Measurements from ENCODE around the gene DNAAF2.
"Not testable (repeated sequence)": the region's sequence is repeated elsewhere in the genome, so short reads cannot be mapped to it uniquely, and the experiment has no call there.

Gene DNAAF2

DNA sequence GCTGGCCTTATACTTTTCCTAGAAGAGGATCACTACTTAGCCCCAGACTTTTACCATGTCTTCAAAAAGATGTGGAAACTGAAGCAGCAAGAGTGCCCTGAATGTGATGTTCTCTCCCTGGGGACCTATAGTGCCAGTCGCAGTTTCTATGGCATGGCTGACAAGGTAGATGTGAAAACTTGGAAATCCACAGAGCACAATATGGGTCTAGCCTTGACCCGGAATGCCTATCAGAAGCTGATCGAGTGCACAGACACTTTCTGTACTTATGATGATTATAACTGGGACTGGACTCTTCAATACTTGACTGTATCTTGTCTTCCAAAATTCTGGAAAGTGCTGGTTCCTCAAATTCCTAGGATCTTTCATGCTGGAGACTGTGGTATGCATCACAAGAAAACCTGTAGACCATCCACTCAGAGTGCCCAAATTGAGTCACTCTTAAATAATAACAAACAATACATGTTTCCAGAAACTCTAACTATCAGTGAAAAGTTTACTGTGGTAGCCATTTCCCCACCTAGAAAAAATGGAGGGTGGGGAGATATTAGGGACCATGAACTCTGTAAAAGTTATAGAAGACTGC, 12.9 kb downstream of the DNAAF2 start:
- no peak for DNase-seq (ENCODE audit: low spot score)

DNA sequence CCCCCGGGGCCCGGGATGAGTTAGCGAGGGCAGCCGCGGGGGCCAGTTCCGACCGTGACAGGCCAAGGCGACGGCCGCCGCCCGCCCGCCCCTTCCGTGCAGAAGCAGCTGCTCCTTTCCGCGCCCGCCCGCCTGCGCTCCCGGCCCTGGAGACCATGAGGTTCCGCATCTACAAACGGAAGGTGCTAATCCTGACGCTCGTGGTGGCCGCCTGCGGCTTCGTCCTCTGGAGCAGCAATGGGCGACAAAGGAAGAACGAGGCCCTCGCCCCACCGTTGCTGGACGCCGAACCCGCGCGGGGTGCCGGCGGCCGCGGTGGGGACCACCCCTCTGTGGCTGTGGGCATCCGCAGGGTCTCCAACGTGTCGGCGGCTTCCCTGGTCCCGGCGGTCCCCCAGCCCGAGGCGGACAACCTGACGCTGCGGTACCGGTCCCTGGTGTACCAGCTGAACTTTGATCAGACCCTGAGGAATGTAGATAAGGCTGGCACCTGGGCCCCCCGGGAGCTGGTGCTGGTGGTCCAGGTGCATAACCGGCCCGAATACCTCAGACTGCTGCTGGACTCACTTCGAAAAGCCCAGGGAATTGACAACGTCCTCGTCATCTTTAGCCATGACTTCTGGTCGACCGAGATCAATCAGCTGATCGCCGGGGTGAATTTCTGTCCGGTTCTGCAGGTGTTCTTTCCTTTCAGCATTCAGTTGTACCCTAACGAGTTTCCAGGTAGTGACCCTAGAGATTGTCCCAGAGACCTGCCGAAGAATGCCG, 13.7 kb downstream of the DNAAF2 start:
- peak; percentile 39 for DNase-seq (ENCODE audit: low spot score)

DNA sequence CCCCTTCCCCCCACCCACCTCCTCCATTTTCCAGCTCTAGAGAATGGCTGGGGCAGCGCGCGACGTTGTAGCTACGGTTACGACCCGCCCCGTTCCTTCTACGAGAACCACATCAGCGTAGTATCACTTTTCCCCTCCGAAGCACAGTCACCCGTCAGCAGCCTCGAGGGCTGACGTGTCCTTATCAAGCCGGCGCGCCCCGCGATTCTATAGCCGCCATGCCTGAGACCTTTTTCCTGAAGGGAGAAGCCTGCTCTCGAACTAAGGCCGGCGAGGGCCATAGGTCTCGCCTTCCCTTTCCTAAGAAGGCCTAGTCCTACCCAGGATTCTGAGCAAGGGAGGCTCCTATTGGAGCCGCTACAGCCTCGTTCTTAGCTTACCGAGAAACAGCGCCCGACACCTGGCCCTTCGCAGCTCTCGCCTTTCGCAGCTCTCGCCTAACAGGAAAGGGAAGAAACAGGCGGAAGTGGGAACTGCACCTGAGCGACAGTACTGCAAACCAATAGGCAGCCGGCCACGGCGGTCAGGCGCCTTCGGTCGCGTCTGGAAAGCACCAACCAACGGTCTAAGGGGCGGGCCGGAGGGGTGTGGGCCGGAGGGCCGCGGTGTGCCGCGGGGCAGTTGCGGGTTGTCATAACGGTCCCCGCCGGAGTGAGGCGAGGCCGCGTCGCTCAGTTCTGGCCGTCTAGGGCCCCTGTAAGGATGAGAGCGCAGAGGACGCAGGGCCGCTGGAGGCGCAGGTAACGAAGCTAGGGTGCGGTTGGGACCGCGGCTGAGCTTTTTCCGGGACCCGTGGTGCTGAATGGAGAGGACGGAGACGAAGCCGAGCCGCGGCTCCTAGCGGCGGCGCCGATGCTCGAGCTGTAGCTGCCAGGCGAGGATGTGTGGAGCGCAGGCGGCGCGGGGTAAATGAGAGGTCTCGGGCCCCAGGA, 14.6 kb downstream of the DNAAF2 start, which contains the start of the genes MGAT2 and RPL36AL:
Gene MGAT2 (plus strand): TSS at position 618 of the 932 bp plus-strand sequence. CDS start 470 bp downstream, outside the sequence.
Gene RPL36AL (minus strand): TSS at position 445 of the 932 bp plus-strand sequence. CDS start 1,522 bp downstream, outside the sequence.
- DNase-seq (ENCODE audit: low spot score) = peak; percentile 98

DNA sequence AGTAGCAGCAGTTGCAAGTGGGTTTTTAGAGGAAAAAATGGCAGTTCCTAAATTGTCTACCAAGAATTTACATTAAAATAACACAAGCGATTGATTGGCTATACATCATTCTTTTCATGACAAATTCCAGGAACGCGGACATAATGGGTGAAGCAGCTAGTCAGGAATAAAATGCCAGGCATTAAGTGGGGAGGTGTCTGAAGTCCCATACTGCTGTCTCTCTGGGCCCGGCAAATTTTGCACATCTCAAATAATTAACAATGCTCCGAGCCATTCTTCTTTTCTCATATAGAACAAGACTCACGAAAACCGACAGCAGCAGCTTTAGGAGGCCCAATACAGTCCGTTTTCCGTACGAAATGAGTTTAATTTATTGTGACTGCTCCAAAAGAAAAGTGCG, 15.3 kb downstream of the DNAAF2 start:
- no peak for DNase-seq (ENCODE audit: low spot score)

DNA sequence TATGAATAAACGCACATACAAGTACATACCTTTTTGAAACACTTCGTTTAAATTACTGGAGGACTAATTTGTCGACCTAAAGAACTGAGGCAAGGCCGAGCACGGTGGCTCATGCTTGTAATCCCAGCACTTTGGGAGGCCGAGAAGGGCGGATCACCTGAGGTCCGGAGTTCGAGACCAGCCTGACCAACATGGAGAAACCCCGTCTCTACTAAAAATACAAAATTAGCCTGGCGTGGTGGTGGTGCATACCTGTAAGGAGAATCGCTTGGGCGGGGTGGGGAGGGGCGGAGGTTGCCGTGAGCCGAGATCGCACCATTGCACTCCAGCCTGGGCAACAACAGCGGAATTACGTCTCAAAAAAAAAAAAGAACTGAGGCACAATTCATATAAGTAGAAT, 15.8 kb downstream of the DNAAF2 start:
- not testable (repeated sequence) for DNase-seq (ENCODE audit: low spot score)

DNA sequence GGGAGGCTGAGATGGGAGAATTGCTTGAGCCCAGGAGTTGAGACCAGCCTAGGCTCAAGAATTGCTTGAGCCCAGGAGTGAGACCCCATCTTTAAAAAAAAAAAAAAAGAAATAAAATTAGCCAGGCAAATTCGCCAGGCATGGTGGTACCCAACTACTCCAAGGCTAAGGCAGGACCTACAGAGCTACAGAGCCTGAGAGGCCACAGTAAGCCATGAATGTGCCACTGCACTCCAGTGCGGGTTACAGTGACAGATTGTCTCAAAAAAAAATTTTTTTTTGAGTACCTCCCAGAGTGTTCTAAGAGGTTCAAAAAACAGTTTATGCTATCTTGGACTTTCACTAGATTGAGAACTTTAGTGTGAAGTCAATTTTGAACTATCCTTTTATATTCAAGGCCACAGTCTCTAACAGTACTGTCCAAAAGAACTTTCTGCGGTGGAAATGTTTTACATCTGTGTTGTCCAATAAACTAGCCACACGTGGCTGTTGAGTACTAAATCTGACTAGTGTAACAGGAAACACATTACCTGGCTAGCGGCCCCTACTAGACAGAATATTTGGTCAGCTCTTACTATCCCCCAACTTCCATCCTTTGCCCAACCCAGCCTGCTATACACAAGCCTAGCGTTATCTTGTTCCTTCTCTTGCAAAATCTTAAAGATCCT, 17.1 kb downstream of the DNAAF2 start:
- no peak for DNase-seq (ENCODE audit: low spot score)

DNA sequence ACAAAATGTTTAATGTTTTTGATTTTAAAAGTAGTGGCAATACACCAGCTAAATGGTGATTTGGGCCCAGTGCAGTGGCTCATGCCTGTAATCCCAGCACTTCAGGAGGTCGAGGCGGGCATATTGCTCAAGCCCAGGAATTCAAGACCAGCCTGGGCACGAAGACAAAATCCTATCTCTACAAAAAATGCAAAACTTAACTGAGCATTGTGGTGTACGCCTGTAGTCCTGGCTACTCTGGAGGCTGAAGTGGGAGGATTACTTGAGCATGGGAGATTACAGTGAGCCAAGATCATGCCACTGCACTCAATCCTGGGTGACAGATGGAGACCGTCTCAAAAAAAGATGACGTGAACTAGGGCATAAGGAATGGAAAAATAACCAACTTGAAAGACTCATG, 19.3 kb downstream of the DNAAF2 start:
- DNase-seq (ENCODE audit: low spot score) = no peak

DNA sequence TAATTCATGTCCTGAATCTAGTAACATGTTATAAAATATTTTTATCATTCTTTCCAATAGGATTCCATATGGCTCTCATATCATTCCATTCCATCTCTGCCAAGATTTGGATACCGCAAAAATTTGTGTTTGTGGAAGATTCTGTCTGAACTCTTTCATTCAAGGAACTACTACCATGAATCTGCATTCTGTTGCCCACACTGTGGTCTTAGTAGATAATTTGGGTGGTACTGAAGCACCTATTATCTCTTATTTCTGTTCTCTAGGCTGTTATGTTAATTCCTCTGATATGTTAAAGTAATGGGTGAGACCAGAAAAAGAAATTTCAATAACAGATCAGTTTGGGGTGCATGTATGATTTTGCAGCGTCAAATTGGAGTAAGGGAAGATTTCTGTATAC, 20.8 kb downstream of the DNAAF2 start:
- DNase-seq (ENCODE audit: low spot score) = no peak

DNA sequence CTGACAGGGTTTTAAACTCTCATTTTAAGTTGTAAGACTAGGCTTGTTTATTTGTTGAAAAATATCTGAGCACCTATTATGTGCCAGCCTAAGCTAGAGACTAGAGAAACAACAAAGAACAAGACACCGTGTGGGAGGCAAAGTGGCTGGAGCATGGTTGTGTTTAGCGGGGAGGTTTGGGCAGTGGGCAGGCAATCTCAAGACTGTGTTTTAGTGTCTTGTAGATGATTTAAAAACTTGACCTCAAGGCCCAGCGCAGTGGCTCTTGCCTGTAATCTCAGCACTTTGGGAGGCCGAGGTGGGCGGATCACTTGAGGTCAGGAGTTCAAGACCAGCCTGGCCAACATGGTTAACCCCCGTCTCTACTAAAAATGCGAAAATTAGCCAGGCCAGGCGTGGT, 22.4 kb downstream of the DNAAF2 start:
- DNase-seq (ENCODE audit: low spot score) = no peak

DNA sequence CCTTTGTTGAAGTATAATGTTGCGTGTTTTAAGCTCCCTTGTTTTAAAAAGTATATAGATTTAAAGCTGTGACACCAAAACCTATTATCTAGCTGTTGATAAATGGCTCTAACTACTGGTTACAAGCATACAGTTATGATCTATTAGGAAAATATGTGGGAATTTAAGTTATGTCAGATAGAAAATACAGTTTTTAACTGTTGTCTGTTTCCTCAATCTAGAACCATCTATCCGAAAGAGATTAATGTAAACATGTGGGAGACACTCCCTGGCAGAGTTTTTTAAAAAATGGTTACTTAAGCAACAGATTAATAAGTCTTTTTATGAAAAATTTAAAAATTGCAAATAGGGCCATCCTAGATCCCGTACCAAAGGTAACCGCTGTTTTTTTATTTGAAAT, 22.8 kb downstream of the DNAAF2 start:
- no peak for DNase-seq (ENCODE audit: low spot score)

DNA sequence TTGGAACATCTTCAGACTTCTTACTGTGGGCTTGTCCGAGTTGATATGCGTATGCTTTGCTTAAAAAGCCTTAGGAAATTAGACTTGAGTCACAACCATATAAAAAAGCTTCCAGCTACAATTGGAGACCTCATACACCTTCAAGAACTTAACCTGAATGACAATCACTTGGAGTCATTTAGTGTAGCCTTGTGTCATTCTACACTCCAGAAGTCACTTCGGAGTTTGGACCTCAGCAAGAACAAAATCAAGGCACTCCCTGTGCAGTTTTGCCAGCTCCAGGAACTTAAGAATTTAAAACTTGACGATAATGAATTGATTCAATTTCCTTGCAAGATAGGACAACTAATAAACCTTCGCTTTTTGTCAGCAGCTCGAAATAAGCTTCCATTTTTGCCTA, 27.5 kb downstream of the DNAAF2 start:
- no peak for DNase-seq (ENCODE audit: low spot score)

DNA sequence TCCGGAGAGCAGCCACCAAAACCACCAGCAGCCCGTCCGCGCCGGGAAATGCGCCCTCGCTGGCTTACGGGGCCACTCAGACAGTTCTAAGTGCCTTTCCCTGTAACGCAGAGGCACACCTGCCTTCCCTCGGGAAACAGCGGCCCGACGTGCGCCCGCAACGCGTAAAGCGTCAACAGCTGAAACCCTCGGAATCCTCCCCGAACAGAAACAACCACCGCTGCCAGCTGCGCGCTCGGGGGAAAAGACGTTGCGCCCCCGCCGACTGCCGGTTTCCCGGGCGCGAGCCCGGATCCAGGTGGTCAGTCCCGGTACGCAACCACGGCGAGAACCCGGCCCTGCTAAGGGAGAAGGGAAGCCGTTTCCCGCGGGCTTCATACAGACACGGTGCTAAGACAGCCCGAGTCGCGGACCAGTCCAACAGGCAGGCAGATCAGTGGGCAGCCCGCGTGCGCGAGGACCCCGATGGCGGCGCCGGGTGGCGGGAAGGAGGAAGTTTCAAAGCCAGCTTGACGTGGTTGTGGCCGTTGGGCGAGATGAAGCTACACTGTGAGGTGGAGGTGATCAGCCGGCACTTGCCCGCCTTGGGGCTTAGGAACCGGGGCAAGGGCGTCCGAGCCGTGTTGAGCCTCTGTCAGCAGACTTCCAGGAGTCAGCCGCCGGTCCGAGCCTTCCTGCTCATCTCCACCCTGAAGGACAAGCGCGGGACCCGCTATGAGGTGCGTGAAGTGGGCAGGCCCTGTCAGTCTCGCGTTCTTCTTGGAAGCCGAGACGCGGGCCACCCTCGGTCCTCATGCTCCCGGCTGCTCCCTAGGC, 36.4 kb downstream of the DNAAF2 start, which contains the start of gene LRR1:
Gene LRR1 (plus strand): TSS at position 456 of the 816 bp plus-strand sequence. CDS start 81 bp downstream, at position 537.
- DNase-seq (ENCODE audit: low spot score) = peak; percentile 84

DNA sequence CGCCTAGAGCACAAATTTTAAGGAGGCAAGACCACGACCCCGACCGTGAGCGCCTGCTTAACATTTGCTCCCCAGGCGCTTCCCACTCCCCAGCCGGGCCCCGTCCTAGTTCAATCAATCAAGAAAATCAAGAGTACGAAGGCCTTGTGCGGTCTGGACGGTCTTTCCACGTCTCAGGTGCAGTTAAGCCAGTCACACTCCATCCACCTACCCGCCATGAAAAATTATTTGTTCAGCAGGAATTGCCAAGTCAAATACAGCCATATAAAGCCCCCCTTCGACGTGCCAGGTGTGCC, 36.9 kb downstream of the DNAAF2 start:
- DNase-seq (ENCODE audit: low spot score) = peak; percentile 5

DNA sequence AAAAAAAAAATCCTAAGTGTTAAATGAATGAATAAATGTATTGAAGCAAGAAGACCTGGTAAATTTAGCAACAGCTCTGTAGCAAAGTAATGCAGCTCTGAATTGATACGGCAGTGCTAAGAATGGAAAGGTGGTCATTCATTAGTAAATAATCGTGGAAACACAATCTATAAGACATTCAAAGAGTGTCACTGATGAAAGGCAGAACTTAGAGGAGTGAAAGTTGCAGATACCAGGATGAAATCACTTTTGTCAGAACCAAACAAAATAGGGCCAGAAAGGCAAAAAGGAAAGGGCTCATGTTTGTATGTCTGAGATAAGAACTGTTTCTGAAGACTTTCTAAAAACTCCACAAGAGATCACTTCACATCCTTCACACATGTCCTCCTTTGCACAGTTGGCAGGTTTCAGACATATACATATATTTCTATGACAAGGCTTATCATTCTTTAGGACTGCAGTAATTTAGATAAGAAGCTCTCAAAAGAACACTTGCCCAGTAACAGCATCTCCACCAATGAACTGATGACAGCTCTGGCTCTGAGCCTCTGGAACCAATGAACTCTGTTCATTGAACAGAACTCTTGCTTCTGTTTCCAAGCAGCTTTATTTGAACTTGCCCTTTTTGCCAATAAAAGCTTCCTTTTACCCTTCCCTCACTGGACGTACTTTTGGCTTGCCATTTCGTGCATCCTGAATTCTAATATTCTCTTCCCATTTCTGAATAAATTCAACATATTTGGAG, 40.5 kb downstream of the DNAAF2 start:
- DNase-seq (ENCODE audit: low spot score) = no peak

DNA sequence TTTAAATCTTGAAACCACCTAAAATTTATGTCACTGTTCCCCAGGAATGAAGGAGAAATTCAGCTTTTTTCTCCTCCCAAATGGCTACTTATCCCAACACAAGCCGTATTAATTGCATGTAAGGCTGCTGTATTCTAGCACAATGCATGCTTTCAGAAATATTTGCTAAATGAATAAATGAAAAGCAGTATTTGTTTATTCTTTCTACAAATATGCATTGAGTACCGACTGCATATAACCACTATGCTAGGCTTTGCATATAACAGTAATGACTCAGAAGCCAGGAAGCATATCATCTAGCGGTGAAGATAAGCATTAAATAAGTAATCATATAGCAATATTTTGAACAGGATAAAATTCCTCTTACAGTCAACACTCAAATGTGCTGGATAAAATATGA, 42.0 kb downstream of the DNAAF2 start:
- no peak for DNase-seq (ENCODE audit: low spot score)

DNA sequence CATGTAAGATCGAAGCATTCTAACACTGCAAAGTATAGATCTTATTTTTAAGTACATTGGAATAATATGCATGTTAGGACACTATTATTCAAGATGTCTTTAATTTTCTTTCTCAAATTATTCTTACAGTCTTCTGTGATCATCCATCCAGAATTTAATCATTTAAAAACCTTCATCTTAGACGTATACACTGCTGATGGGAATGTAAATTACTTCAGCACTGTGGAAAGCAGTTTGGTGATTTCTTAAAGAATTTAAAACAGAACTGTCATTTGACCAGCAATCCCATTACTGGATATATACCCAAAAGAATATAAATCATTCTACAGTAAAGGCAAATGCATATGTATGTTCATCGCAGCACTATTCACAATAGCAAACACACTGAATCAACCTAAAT, 45.7 kb downstream of the DNAAF2 start:
- no peak for DNase-seq (ENCODE audit: low spot score)

DNA sequence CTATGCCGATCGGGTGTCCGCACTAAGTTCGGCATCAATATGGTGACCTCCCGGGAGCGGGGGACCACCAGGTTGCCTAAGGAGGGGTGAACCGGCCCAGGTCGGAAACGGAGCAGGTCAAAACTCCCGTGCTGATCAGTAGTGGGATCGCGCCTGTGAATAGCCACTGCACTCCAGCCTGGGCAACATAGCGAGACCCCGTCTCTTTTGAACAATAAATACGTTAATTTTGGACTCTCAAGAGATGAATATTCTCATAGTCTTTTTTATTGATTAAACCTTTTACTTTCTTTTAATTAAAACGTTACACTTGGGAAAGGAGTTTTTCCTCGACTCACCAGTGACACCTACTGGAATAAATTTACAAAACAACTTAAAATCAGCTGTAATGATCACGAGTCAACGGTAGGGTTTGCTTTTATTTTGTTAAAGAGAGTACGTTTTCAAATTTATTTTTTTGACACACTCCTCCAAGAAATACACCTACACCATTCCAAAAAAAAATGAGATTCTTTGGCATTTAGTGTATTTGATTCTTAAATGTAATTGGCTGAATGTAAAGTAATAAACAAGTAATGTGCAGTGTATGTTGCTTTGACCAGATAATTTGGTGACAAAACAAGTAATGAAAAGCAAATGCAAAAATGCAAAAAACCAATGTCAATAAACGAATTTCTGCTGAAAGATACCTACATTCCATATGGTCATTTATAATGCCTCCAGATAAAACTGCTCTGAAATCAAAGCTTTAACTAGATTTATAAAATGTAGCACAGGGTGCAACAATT, 48.2 kb downstream of the DNAAF2 start:
- DNase-seq (ENCODE audit: low spot score) = peak; percentile 62

DNA sequence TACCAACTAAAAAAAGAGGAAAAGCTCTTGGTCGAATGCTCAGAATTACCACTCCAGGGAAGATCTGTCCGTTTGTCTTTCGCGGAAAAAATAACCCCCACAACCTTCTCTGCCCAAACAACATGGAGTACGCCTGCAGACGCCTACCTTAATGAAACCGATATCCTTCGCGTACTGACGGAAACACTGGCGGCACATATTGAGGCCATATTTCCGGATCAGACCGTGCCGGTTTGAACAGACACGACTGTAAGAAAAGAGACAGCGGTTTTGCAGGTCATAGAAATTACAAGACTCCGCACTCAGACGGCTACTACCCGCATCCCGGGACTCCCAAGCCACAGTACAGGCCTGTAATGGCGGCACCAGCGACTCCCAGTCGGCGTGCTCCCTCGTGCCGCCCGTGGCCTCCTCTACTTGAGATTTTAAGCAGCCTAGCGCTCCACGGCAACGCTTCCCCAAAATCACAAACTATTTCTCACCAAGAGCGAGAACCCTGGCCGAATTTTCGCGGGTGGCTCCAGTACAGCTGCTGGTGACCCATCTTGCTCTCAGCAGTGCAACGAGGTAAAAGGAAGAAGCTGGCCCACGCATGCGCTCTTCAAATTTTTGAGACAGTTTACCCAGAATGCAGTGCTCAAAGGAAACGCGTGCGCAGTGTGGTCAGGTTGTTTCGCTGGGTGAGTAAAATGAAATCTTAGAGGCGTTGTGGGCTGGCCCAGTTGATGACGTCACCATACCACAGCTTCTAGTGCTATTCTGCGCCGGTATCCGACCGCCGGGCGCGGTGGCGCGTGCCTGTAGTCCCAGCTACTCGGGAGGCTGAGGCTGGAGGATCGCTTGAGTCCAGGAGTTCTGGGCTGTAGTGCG, 49.0 kb downstream of the DNAAF2 start, which contains the start of gene RPS29:
Gene RPS29 (minus strand): TSS at position 578 of the 870 bp plus-strand sequence. CDS start 34 bp downstream, at position 544.
- peak; percentile 98 for DNase-seq (ENCODE audit: low spot score)
